HG02571 (cell line): Measurements from ENCODE around the gene MSX1.

Experiments
- ATAC-seq: cut with Tn5 transposase; IDR thresholded peaks from one replicate; pipeline ENCODE4 v1.9.1; 2021; ENCODE audit warnings: mild to moderate bottlenecking, moderate library complexity; ENCODE audit not compliant: unreplicated experiment

The MSX1 gene

GRCh38 chr4:4868040-4868757, 8.7 kb downstream of the MSX1 start:
- no peak for ATAC-seq

DNA sequence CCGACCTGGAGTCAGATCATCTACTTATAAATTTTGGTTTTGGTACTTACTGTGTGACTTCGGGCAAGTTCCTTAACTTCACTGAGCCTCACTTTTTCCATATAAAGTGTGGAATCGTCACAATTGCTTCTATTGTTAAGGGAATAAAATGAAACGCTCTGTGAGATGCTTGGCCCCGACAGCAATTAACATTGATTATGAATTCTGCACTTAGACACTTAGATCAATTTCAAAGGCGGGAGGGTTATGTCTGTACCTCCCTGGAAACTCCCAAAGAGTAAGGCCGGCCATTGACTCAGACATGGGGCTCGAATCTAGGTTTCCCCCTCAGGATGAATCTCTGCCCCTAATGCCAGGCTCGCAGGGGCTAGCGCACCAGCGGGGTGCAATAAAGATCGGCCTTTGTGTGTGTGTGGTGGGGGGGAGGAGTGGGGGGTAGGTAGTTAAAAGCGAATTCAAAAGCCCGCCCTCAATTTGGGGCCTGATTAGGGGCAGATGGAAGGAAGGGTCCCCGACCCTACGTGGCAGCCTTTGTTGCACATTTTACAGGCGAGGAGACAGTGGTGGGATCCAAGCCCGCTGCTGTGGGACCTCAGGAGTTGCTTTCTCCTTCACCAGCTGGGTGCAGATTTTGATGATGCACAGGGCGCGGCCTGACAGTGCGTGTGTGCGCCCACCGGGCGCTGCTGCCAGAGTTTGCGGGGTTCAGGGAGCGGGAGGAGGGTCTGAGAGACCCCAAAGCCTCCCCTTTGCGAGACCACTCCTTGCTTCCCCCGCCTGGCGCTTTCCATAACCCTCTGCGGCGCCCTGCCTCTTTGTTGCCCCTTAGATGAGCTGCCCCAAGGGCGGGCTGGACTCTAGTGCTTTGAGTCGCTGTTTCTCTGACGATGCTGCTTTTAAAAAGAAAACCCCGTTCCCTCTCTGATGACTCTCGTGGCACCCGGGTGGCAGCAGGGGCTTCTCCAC, 9.6 kb downstream of the MSX1 start:
- no peak for ATAC-seq

- ATAC-seq, result no peak
These were observed 10.5 kb downstream of the MSX1 start for GRCh38 chr4:4869731-4870571.

DNA sequence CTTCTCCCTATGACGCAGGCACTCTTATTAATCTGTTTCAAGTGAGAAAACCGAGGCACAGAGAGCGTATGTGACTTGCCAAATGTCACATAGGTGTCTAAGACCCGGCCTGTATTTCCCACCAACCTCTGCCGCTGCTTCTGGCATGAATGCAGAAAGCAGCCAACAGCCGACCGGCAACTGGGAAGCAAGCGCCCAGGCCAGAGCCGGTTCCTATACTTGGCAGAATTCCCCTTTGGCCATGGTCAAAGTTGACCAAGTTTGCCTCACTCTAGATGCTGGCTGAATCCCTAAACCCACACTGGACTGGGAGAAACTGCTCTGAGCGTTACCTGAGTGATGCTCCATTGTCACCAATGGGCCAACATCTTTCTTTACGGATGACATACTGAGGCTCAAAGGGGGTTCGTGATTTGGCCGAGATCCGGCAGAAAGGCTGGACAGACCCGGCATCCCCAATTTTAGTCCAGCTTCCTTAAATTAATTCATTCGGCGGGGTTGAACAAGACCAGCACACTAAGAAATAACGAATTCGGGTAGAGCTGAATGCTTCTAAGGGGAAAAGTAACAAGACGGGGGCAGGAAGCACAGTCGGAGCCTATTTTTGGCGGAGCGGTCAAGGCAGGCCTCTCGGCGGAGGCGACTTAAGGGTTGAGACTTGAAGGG, 11.2 kb downstream of the MSX1 start:
- no peak for ATAC-seq

GRCh38 chr4:4871242-4871572, 11.7 kb downstream of the MSX1 start:
- no peak for ATAC-seq

- no peak for ATAC-seq
These were observed 12.3 kb downstream of the MSX1 start for GRCh38 chr4:4871573-4872313.

- ATAC-seq, result no peak
These were observed 12.9 kb downstream of the MSX1 start for GRCh38 chr4:4872314-4872903.

DNA sequence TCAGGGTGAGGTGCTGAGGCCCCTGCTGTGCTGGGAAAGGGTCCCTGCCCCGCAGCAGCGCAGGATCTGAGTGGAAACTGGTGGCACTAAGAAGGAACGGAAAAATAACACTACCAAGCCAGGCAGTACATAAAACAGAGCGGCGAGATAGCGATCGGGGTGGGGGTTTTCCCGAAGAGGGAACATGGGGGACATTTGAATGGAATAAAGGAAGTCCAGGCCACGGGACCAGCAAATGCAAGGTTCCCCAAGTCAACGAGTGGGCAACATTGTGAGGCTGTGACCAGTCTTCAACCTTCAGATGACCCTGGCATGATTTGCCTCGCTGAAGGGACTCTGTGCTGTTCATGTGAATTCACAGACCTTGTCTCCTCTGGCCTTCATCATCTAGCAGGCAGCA, 13.7 kb downstream of the MSX1 start:
- no peak for ATAC-seq

DNA sequence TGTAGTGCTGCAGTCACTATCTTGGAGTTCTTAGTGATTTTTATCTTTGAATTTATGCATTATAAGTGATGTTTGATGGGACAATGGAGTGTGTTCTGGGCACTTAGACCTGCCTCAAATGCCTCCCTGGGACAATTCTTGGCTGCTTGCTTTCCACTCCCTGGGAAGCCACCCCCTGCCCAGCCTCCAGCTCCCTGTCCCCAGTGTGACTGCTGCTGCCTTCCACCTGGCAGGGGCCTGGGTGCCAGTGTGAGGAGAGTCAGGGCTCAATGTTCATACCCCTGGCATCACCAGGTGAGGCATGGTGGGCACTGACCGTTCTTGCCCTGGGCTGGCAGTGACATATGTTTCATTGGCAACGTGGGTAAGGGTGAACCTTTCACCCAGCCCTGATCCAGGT, 14.8 kb downstream of the MSX1 start:
- ATAC-seq, result no peak

- ATAC-seq, result no peak
These were observed 15.7 kb downstream of the MSX1 start for GRCh38 chr4:4875147-4875546.

- ATAC-seq, result no peak
These were observed 16.1 kb downstream of the MSX1 start for GRCh38 chr4:4875611-4876010.

DNA sequence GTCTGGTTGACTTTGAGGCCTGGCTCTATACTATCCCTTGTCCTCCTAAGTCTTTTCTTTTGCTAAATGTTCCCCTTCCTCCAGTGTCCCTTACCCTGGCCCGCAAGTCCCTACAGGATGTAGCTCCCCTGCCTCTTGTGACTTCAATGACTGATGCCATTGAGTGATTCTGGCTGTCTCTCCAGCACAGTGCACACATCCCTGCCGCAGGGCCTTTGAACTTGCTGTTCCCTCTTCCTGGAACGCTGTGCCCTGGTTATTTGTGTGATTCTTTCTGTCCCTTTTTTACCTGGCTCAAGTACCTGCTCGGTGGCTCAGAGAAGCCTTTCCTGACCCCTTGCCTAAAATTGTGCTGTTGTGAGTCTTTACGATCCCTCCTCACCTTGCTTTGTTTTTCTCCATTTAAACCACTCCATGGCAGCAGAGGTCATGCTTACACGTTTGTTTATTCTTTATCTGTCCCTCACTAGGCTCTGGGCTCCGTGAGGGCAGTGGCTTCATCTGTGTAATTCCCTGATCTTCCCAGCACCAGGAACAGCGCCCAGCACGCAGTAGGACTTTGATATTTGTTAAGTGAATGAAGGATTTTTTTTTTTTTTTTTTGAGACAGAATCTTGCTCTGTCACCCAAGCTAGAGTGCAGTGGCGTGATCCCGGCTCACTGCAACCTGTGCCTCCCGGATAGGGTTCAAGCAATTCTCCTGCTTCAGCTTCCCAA, 17.6 kb downstream of the MSX1 start:
- ATAC-seq, result no peak

DNA sequence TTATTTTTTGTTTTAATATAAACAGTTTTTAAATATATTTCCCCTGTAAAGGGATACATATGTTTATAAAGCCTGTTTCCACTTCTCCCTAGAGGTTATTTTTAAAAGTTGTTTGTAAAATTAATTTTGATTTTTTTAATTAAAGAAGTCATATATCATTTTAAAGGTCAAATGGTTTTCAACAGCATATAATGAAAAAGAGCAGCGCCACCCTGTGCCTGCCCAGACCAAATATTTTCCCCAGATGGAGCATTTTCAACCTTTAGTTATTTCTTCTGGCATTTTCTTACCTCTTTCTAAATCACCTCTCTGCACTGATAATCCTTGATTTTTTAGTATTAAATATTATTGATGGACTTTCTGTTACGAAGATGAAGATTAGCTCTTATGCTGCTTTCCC, 21.0 kb downstream of the MSX1 start:
- ATAC-seq, result no peak

DNA sequence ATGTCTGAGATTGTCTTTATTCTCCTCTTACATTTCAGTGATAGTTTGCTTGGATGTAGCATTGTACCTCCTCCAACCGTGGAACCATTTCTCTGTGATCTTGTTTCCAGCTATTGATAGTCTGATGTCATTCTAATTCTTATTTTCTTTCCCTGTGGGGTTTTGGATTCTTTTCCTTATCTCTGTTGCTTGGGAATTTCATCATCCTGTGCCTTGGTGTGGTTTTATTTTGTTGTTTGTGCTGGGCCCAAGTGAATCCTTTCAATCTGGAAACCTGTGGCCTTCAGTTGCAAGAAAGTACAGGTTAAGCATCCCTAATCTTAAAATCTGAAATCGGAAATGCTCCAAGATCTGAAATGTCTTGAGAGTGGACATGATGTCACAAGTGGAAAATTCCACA, 22.0 kb downstream of the MSX1 start:
- ATAC-seq, result no peak

DNA sequence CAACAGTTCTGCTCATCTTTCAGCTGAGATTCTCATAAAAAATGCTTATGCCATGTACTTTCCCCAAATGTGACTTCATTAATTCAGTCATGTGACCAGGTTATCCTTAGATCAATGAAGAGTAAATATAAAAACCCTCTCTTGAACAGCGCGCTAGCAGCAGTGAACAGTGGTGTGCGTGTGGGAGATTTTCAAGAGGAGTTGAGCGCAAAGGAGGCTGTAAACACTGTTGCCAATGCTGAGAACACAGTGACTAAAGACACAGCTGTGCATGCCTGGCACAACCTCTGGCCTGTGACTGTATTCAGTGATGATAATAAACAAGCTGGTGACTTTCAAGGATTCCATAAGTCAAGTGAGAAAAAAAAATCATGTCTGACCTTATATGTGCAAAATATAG, 25.1 kb downstream of the MSX1 start:
- ATAC-seq, result no peak

DNA sequence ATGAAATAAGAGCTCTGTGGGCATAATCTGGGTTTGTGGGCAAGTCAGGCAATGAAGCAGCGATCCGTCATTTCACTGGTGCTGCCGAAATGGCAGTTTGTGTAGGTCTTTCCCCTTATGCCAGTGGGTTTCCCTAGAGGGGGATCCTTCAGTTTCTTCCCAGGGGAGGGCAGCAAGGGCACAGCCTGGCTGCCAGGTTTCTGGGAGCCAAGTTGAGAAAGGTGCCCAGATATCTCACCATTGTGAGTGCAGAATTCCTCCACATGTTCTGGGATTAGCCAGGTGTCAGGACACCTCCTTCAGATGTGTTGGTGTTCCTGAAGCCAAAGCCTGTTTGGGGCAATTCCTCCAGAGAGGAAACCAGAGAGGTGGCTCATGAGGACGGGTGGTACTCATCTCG, 28.0 kb downstream of the MSX1 start:
- no peak for ATAC-seq

DNA sequence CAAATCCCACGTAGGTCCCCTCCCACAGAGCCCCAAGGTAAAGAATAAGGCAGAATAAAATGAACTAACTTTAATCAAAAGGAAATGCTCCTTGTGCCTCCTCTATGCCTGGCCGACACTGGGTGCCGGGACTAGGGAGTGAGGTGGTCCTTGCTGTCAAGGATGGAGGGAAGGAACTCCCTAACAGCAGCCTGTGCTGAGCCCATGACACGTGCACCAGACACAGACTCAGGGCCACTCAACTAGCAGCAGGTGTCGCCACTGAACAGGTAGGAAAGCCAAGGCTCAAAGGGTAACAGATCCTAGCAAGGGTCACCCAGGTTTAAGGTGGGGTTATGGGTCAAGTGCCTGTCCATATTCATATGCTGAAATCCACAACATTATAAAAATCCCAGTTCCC, 29.2 kb downstream of the MSX1 start:
- ATAC-seq, result no peak

DNA sequence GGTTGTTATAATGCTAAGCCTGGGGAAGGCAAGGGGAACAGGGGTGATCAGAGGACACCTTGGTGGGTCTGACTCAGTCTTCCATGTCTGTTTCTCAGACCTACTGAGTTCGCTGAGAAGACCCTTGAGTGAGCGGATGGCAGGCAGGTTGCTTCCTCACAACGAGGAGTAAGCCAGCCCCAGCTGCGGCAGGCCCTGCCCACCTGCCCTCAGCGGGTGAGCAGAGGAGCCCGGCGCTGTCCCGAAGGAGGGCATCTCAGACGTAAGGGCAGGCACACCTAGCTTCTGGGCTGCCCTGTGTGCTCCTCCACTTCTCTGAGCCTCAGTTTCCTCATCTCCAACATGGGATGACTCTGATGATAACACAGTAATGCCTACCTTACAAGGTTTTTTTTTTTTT, 30.3 kb downstream of the MSX1 start:
- no peak for ATAC-seq

DNA sequence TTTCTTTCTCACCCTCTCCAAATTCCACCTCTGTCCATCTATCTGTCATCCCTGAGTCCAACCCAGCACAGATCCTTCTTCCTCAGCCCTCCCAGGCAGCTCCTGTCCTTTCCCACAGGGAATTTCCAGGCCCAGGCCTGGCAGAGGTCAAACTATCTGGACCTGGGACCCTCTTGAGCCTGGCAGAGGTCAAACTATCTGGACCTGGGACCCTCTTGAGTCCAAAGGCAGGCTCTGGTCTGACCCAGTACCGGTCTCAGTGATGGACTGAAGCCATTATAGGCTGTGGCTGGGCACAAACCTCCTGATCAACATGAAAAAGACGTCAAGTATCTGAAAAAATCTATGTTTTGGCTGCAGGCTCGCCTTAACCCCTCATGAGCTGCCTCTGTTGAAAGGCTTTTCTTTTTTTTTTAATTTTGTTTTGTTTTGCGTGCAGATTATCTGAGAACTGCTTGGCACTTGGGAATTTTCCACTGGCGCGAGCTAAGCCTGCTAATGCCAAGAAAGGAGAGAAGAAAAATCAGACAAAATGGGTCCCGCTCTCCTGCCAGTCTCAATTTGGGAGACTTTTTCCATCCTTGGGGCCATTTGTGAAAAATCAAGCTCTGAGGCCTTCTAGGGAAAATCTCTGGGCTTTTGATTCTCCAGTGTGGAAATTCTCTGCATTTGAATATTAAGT, 31.2 kb downstream of the MSX1 start:
- ATAC-seq, result no peak
